IMR-90 (cell line): ENCODE results near the gene CPT1A.

ENCODE experiments used
- CEBPB ChIP-seq: IDR thresholded peaks from 2 replicates; pipeline ENCODE4 v1.6.1; 2012; ENCODE audit warnings: low read depth, low read length, improper control_type of control experiment
- CHD1 ChIP-seq: IDR thresholded peaks from 2 replicates; pipeline ENCODE4 v1.6.1; 2012; ENCODE audit warnings: low read depth, low read length, improper control_type of control experiment
- CTCF ChIP-seq: conservative IDR thresholded peaks from 2 replicates; pipeline ENCODE4 v1.5.1; 2012; ENCODE audit warnings: mild to moderate bottlenecking, low read depth, low read length, improper control_type of control experiment
- MAFK ChIP-seq: IDR thresholded peaks from 2 replicates; pipeline ENCODE4 v1.6.1; 2012; ENCODE audit warnings: low read depth, low read length, improper control_type of control experiment
- MXI1 ChIP-seq: IDR thresholded peaks from 2 replicates; pipeline ENCODE4 v1.6.1; 2012; ENCODE audit warnings: low read depth, mild to moderate bottlenecking, low read length, moderate library complexity, borderline replicate concordance
- POLR2A ChIP-seq: IDR thresholded peaks from 2 replicates; pipeline ENCODE4 v1.6.1; 2012; ENCODE audit warnings: mild to moderate bottlenecking, low read depth, low read length
- RCOR1 ChIP-seq: IDR thresholded peaks from 2 replicates; pipeline ENCODE4 v1.6.1; 2012; ENCODE audit warnings: mild to moderate bottlenecking, low read length, improper control_type of control experiment; ENCODE audit not compliant: insufficient replicate concordance
- SMC3 ChIP-seq: fragments of 150-350 bp; IDR thresholded peaks from 2 replicates; pipeline ENCODE4 v1.6.1; 2016; ENCODE audit warnings: low read depth, mild to moderate bottlenecking, antibody characterized with exemption, low read length, moderate library complexity

GRCh38 chr11:68704887-68705286, 136.8 kb downstream of the CPT1A start:
- no peak for TF ChIP-seq CTCF
- no peak for TF ChIP-seq CHD1
- TF ChIP-seq POLR2A, result no peak
- TF ChIP-seq SMC3, result no peak
- no peak for TF ChIP-seq RCOR1
- TF ChIP-seq MXI1, result no peak
- no peak for TF ChIP-seq CEBPB
- no peak for TF ChIP-seq MAFK
